ENCODE measurements around the gene RNF144A. TPM values are rescaled to one million over a fixed set of nuclear protein-coding genes. Genes with fewer than 3 reads are reported as not detected.

RNF144A gene
- total RNA-seq, 2 donors from 2014 or later = 52.7 to 109 TPM

DNA sequence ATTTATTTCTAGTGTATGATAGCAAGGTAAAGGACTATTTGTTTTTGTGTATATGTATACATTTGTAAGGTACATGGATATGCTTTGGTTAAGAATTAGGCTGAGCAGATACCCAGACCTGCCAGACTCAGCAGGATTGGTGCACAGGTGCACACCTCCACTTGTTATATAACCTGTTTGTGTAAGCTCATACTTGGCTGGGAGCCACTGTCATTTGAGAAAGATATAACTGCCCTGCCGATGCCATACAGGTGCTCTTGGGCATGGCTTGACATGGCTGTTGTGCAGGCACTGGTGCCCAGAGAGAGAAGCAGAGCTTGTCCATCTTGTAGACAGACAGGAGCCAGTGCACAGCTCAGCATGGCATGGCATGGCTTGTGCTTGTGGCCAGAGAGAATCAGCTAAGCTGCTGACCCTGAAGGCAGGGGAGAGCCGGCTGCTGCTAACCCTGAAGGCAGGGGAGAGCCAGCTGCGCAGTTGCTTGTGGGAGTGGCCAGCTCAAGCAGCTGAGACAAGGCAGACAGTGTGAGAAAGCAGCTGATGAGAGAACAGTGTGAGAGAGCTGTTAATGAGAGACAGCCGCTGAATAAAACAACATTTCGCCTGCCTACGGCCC is 136.5 kb downstream of the RNF144A start:
- H3K36me3 ChIP-seq (replicated peaks in 1 of 2; ENCODE audit: insufficient read depth in 1 of 2, low read depth in 2 of 2) = no peaks in the 10 kb centered on the region
- TF ChIP-seq POLR2A (IDR thresholded peaks at IDR 0.05) = peak in 2 of 3 donors; percentile 42 to 61
- TF ChIP-seq, protein P1, sequence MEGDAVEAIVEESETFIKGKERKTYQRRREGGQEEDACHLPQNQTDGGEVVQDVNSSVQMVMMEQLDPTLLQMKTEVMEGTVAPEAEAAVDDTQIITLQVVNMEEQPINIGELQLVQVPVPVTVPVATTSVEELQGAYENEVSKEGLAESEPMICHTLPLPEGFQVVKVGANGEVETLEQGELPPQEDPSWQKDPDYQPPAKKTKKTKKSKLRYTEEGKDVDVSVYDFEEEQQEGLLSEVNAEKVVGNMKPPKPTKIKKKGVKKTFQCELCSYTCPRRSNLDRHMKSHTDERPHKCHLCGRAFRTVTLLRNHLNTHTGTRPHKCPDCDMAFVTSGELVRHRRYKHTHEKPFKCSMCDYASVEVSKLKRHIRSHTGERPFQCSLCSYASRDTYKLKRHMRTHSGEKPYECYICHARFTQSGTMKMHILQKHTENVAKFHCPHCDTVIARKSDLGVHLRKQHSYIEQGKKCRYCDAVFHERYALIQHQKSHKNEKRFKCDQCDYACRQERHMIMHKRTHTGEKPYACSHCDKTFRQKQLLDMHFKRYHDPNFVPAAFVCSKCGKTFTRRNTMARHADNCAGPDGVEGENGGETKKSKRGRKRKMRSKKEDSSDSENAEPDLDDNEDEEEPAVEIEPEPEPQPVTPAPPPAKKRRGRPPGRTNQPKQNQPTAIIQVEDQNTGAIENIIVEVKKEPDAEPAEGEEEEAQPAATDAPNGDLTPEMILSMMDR (IDR thresholded peaks at IDR 0.05) = peak in 1 of 7 experiments; percentile 7
- H3K4me3 ChIP-seq = no peak overlapping the region
- H3K27ac ChIP-seq = peak overlapping the region; percentile 45 to 75 (median 72)
- no peaks in the 10 kb centered on the region for H3K9me3 ChIP-seq
- intact Hi-C loops (cut with DNase I) = no loop called here
- H3K27me3 ChIP-seq = no peaks in the 10 kb centered on the region
- peak; percentile 92 for ATAC-seq
- WGBS, 2 donors = 27 to 28% methylated on average over 6 of the region's 6 CpGs
- peaks cover 15% of the 10 kb centered on the region for H3K4me1 ChIP-seq
- peak; percentile 79 to 89 (median 86) for DNase-seq

DNA sequence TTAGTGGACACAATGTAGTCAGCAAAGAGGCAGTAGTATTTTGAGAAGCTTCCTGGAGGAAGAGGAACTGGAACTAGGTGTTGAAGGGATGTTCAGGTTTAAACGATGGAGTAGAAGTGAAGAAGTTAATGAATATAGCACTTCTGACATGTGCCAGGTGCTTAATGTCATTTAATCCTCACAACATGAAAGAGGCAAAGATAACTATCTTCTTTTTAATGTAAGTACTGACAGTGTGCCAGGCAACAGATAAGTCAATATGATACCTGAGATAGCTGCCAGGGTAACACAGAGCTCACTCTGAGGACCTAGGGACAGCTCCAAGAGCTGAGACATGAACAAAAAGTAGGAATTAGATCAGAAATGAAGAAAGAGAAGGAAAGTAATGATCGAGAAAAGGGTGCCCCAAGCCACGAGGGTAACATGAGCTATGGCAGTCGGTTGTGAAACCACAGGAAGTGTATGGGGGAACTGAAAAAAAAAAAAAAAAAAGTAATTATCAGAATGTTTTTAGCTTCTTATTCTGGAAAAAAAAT is 140.7 kb downstream of the RNF144A start:
- no peak for ATAC-seq

DNA sequence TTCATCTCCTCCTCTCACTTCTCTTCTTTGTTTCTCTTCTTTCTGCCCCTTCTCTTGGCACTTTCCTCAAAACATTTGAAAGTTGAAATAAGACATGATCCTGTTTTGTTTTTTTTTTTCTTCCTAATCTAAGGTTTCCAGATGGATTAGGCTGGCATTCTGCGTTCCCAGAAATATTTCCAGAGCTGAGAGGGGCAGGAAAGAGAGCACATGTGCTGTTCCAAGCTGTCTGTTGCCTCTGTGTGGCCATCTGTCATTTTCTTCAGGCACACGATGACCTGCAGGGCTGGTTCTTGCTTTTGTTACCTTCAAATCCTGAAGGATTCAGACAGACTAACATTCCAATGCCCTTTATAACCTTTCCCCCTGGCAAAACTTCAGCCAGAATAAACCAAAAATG is 142.9 kb downstream of the RNF144A start:
- 54 to 67% methylated on average over 2 of the region's 2 CpGs for WGBS, 2 donors
- H3K36me3 ChIP-seq (replicated peaks in 1 of 2; ENCODE audit: insufficient read depth in 1 of 2, low read depth in 2 of 2) = no peaks in the 10 kb centered on the region
- no peaks in the 10 kb centered on the region for H3K4me1 ChIP-seq
- no peak for TF ChIP-seq POLR2A (IDR thresholded peaks at IDR 0.05)
- TF ChIP-seq, protein P1 (IDR thresholded peaks at IDR 0.05) = no peak
- DNase-seq (no peak), ATAC-seq (no peak)
- H3K27me3 ChIP-seq = no peaks in the 10 kb centered on the region
- no peak overlapping the region for H3K4me3 ChIP-seq
- H3K9me3 ChIP-seq = no peaks in the 10 kb centered on the region
- intact Hi-C loops (cut with DNase I) = no loop called here
- no peak overlapping the region for H3K27ac ChIP-seq

More for the DNA sequence above, 140.7 kb downstream of the RNF144A start:
- no peak for DNase-seq
- Histone ChIP-seq H3K4me1 (peaks cover 14% of the 10 kb centered on the region), H3K9me3 (no peaks in the 10 kb centered on the region), H3K36me3 (replicated peaks in 1 of 2; ENCODE audit: insufficient read depth in 1 of 2, low read depth in 2 of 2) (no peaks in the 10 kb centered on the region), H3K4me3 (no peak overlapping the region), H3K27me3 (no peaks in the 10 kb centered on the region), H3K27ac (no peak overlapping the region)
- intact Hi-C loops (cut with DNase I) = no loop called here
- 51 to 58% methylated on average over 4 of the region's 4 CpGs for whole genome bisulfite sequencing, 2 donors
- TF ChIP-seq, protein P1 (IDR thresholded peaks at IDR 0.05) = no peak
- no peak for TF ChIP-seq POLR2A (IDR thresholded peaks at IDR 0.05)

DNA sequence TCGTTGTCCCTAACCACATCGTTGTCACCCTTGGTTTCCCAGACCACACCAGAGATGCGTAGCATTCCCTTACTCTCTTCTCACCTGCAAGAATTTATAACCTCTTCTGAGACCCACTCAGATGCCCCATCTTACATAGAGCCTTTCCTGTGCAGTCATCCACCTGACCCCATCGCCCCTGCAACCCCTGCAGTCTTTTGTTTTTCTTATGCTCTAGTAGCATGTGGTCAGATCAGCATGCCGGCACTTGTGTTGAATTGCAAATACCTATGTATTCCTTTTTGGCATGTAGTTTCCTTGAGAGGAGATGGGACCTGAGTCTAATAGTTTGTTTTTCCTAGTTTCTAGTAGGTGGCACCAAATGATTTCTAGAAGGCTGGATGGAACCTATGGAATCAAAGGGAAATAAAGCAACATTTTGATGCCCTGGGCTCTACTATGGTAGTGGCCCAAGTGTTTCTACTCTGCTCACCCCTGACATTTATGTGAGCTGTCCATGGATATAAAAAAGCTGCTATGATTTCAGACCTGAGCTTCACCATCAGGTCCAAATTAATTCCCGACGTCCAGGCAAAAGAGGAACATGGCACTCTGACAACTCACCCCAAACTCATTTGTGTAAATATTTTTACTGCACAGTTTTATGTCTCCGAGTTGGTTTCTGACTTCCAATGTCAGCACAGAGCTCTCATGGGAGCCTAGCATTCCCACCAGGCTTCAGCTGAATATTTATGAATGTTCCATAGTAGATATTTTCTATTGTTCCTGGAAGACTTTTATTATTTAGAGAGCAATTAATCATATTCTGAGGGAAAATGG is 143.6 kb downstream of the RNF144A start:
- Histone ChIP-seq H3K4me1 (no peaks in the 10 kb centered on the region), H3K9me3 (no peaks in the 10 kb centered on the region), H3K27ac (no peak overlapping the region), H3K4me3 (no peak overlapping the region), H3K27me3 (no peaks in the 10 kb centered on the region), H3K36me3 (replicated peaks in 1 of 2; ENCODE audit: insufficient read depth in 1 of 2, low read depth in 2 of 2) (no peaks in the 10 kb centered on the region)
- no peak for TF ChIP-seq POLR2A (IDR thresholded peaks at IDR 0.05)
- TF ChIP-seq, protein P1 (IDR thresholded peaks at IDR 0.05) = no peak
- no peak for ATAC-seq
- no peak for DNase-seq
- intact Hi-C loops (cut with DNase I) = no loop called here
- 93 to 94% methylated on average over 8 of the region's 8 CpGs for WGBS, 2 donors

Data from body of pancreas (tissue), 4 donors.